CD14-positive monocyte (primary cell): Measurements from ENCODE around the gene ATP1A2. TPM values are rescaled to one million over a fixed set of nuclear protein-coding genes. Genes with fewer than 3 reads are reported as not detected.

Experiments
- DNase-seq, 3 donors: peaks; one replicate each; pipeline ENCODE4 v3.0.0-alpha.2; 2011 to 2022
- H2AFZ ChIP-seq: 2 replicates; pipeline ENCODE4 v1.6.0; 2012; ENCODE audit warnings: mild to moderate bottlenecking, low read depth, low read length, inconsistent platforms; ENCODE audit not compliant: insufficient read depth, poor library complexity, severe bottlenecking
- H3K27ac ChIP-seq, 2 donors: 1 replicate in 1 of 2; 2 replicates in 1 of 2; pipeline ENCODE4 v1.5.1; 2012 to 2013; ENCODE audit warnings: low read length in 2 of 2, control low read depth in 1 of 2, inconsistent platforms in 1 of 2, low read depth in 1 of 2, mild to moderate bottlenecking in 1 of 2
- H3K27me3 ChIP-seq, 2 donors: one replicate each; pipeline versions ENCODE4 v1.6.0 to v1.6.1; 2011 to 2013; ENCODE audit warnings: low read length in 2 of 2; ENCODE audit not compliant: control insufficient read depth in 2 of 2, insufficient read depth in 2 of 2
- H3K36me3 ChIP-seq, 2 donors: replicated peaks in 1 of 2; 1 replicate in 1 of 2; 2 replicates in 1 of 2; pipeline versions ENCODE4 v1.5.1 to v1.6.1; 2012 to 2013; ENCODE audit warnings: low read length in 2 of 2, control low read depth in 1 of 2, inconsistent platforms in 1 of 2, mild to moderate bottlenecking in 1 of 2; ENCODE audit not compliant: insufficient read depth in 2 of 2, control insufficient read depth in 1 of 2
- H3K4me1 ChIP-seq, 2 donors: 1 replicate in 1 of 2; 2 replicates in 1 of 2; pipeline versions ENCODE4 v1.5.1 to v1.6.1; 2012 to 2013; ENCODE audit warnings: low read length in 2 of 2, control low read depth in 1 of 2, inconsistent platforms in 1 of 2, mild to moderate bottlenecking in 1 of 2, moderate library complexity in 1 of 2; ENCODE audit not compliant: insufficient read depth in 2 of 2, control insufficient read depth in 1 of 2
- H3K4me2 ChIP-seq: replicated peaks from 2 replicates; pipeline ENCODE3; 2012; ENCODE audit warnings: low read length, moderate library complexity, mild to moderate bottlenecking; ENCODE audit not compliant: poor library complexity, severe bottlenecking; ENCODE audit errors: extremely low read depth
- H3K4me3 ChIP-seq, 3 experiments: fragments of 200-600 bp in 1 of 3; sonication (generic) in 1 of 3; replicated peaks in 1 of 3; 1 replicate in 2 of 3; 2 replicates in 1 of 3; pipeline ENCODE4 v1.5.1; 2011 to 2013; ENCODE audit warnings: low read length in 3 of 3, mild to moderate bottlenecking in 3 of 3, control low read depth in 2 of 3, low read depth in 2 of 3, inconsistent platforms in 1 of 3, moderate library complexity in 1 of 3
- H3K79me2 ChIP-seq: 2 replicates; pipeline ENCODE4 v1.6.0; 2012; ENCODE audit warnings: mild to moderate bottlenecking, control low read depth, inconsistent platforms, low read length, moderate library complexity; ENCODE audit not compliant: insufficient read depth
- H3K9ac ChIP-seq: 2 replicates; pipeline ENCODE4 v1.6.0; 2017; ENCODE audit warnings: low read length, mild to moderate bottlenecking; ENCODE audit not compliant: insufficient read depth, poor library complexity, severe bottlenecking
- H3K9me3 ChIP-seq, 2 donors: replicated peaks in 1 of 2; 1 replicate in 1 of 2; 2 replicates in 1 of 2; pipeline versions ENCODE4 v1.5.1 to v1.6.1; 2012 to 2013; ENCODE audit warnings: low read length in 2 of 2, control low read depth in 1 of 2; ENCODE audit not compliant: control insufficient read depth in 1 of 2, insufficient read depth in 1 of 2
- H4K20me1 ChIP-seq: 2 replicates; pipeline ENCODE4 v1.6.0; 2012; ENCODE audit warnings: mild to moderate bottlenecking, low read length, control low read depth, moderate library complexity; ENCODE audit not compliant: insufficient read depth
- H3K27ac Mint-ChIP-seq, 7 donors: one replicate each; pipeline ENCODE4 v1.8.0; 2020; ENCODE audit warnings: mild to moderate bottlenecking in 7 of 7, mixed read lengths in 7 of 7, moderate library complexity in 6 of 7, inconsistent platforms in 2 of 7
- H3K27me3 Mint-ChIP-seq, 3 donors: one replicate each; pipeline ENCODE4 v1.8.0; 2021 to 2022; ENCODE audit warnings: low read depth in 3 of 3, mild to moderate bottlenecking in 3 of 3, mixed read lengths in 3 of 3, moderate library complexity in 3 of 3, inconsistent platforms in 1 of 3
- H3K36me3 Mint-ChIP-seq, 2 donors: one replicate each; pipeline ENCODE4 v1.8.0; 2020; ENCODE audit warnings: mixed read lengths in 2 of 2, inconsistent platforms in 1 of 2, mild to moderate bottlenecking in 1 of 2
- H3K4me1 Mint-ChIP-seq: one replicate; pipeline ENCODE4 v1.8.0; 2020; ENCODE audit warnings: mild to moderate bottlenecking, mixed read lengths
- H3K4me3 Mint-ChIP-seq, 2 donors: one replicate each; pipeline ENCODE4 v1.8.0; 2020; ENCODE audit warnings: mild to moderate bottlenecking in 2 of 2, mixed read lengths in 2 of 2, moderate library complexity in 1 of 2
- H3K9me3 Mint-ChIP-seq, 7 donors: one replicate each; pipeline ENCODE4 v1.8.0; 2020 to 2022; ENCODE audit warnings: mixed read lengths in 7 of 7, mild to moderate bottlenecking in 6 of 7, moderate library complexity in 6 of 7, inconsistent platforms in 2 of 7
- CTCF ChIP-seq: fragments of 200-600 bp; IDR thresholded peaks from one replicate; pipeline ENCODE4 v1.8.0; 2022; ENCODE audit warnings: antibody characterized with exemption, mild to moderate bottlenecking
- WGBS: methylation state at CpG from one replicate; pipeline ENCODE4 v1.1.5; 2013; ENCODE audit warnings: missing lambda C conversion rate; ENCODE audit not compliant: insufficient coverage; 5-methylcytosine and 5-hydroxymethylcytosine counted together
- intact Hi-C, 2 donors: fragments of 100-400 bp; cut with micrococcal nuclease; formaldehyde crosslinking; loops; one replicate each; pipeline versions ENCODE4 v1.15.0 to v1.15.1; 2023
- polyA plus RNA-seq, 3 donors: library from polyadenylated mRNA; depleted of rRNA in 1 of 3; unstranded in 2 of 3; stranded (reverse) in 1 of 3; fragments of 300-500 nt in 2 of 3; fragments of >200 nt in 1 of 3; fragmentation: Illumina TruSeq in 2 of 3; gene quantifications; 1 replicate in 2 of 3; 2 replicates in 1 of 3; pipeline ENCODE4 v1.2.3, GENCODE V29; 2012 to 2021

The ATP1A2 gene
- polyA plus RNA-seq, 3 donors: 0.03 TPM; not detected in 2

DNA sequence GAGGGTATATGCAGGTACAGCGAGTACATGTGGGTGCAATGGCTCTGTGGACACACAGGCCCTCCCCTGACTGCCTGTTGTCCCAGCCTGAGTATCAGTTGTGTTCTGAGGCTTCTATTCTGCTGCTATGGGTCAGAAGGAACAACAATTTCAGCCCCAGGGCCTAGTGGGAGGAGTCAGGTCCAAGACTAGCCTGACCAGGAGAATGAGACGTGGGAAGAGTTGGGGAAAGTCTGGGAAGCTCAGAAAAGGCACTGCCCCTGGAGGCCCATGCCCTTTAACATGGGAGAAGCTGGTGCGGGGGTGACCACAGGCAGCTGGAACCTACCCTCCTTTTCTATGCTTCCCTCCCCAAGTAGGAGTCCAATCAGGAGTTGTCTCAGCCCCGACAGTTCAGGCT lies 24.8 kb upstream of the ATP1A2 start:
- no peak for DNase-seq
- WGBS: 100% methylated on average over 1 of the region's 4 CpGs
- H3K4me2 ChIP-seq: no peak overlapping the region
- H3K4me1 ChIP-seq: peaks cover 0 to 2% of the 10 kb centered on the region in 2 donors
- H3K27ac ChIP-seq: no peak overlapping the region
- intact Hi-C loops: loop anchor here (10.0 kb wide), 2 partner anchors 156 to 306 kb away; partner anchors contain the start of gene DUSP23 (in 1 of the 2)
- no peaks in the 10 kb centered on the region for H3K9me3 ChIP-seq
- H3K27me3 Mint-ChIP-seq: peaks cover 1 to 10% (median 6%) of the 10 kb centered on the region in 3 donors
- no peak overlapping the region for H3K4me3 ChIP-seq
- peaks cover 0 to under 1% (median 0%) of the 10 kb centered on the region in 7 donors for H3K9me3 Mint-ChIP-seq
- no peaks in the 10 kb centered on the region for H3K79me2 ChIP-seq
- H3K27ac Mint-ChIP-seq: peak overlapping the region in 1 of 7 donors; percentile 18
- peaks cover under 1% of the 10 kb centered on the region for H3K4me1 Mint-ChIP-seq
- H4K20me1 ChIP-seq: peaks cover 8% of the 10 kb centered on the region
- no peak for TF ChIP-seq CTCF
- H3K4me3 Mint-ChIP-seq: no peak overlapping the region
- H3K9ac ChIP-seq: no peak overlapping the region
- H3K36me3 Mint-ChIP-seq: peaks cover 25 to 28% of the 10 kb centered on the region in 2 donors
- no peaks in the 10 kb centered on the region for H3K27me3 ChIP-seq
- H2AFZ ChIP-seq: no peak overlapping the region
- H3K36me3 ChIP-seq: peaks cover 14 to 50% of the 10 kb centered on the region in 2 donors

- no peak overlapping the region for H3K4me3 ChIP-seq
- Mint-ChIP-seq H3K27ac (no peak overlapping the region), H3K4me3 (no peak overlapping the region), H3K27me3 (peaks cover 1 to 6% (median 1%) of the 10 kb centered on the region in 3 donors), H3K4me1 (peaks cover 9% of the 10 kb centered on the region), H3K36me3 (peaks cover 25 to 31% of the 10 kb centered on the region in 2 donors), H3K9me3 (no peaks in the 10 kb centered on the region)
- no peak overlapping the region for H3K27ac ChIP-seq
- no peaks in the 10 kb centered on the region for H3K27me3 ChIP-seq
- H3K9me3 ChIP-seq: no peaks in the 10 kb centered on the region
- H3K4me1 ChIP-seq: peaks cover 8 to 12% of the 10 kb centered on the region in 2 donors
- no peak overlapping the region for H3K9ac ChIP-seq
- no peak for TF ChIP-seq CTCF
- H3K79me2 ChIP-seq: no peaks in the 10 kb centered on the region
- H4K20me1 ChIP-seq: peaks cover 9% of the 10 kb centered on the region
- no peak for DNase-seq
- H3K4me2 ChIP-seq: no peak overlapping the region
- intact Hi-C loops: loop anchor here (10.0 kb wide), 2 partner anchors 157 to 307 kb away; partner anchors contain the start of gene DUSP23 (in 1 of the 2)
- no peak overlapping the region for H2AFZ ChIP-seq
- WGBS: no CpG with 5 or more reads among the region's 5 CpGs
- H3K36me3 ChIP-seq: peaks cover 14 to 50% of the 10 kb centered on the region in 2 donors
Measured at GRCh38 chr1:160091666-160092223, 23.8 kb upstream of the ATP1A2 start.
